Hepatocyte (in vitro differentiated cells): ENCODE measurements around the gene USP36. TPM values are rescaled to one million over a fixed set of nuclear protein-coding genes. Genes with fewer than 3 reads are reported as not detected.
A peak's percentile ranks its signal among the peaks of the same experiment; 100 is the strongest.

Experiments
- DNase-seq: peaks from one replicate; pipeline ENCODE4 v3.0.0-alpha.2; 2016; ENCODE audit warnings: low spot score
- H2AFZ ChIP-seq: fragments of 200-600 bp; sonication (generic); 2 replicates; pipeline ENCODE4 v1.6.0; 2016; ENCODE audit warnings: antibody characterized with exemption, mild to moderate bottlenecking
- H3K27ac ChIP-seq: fragments of 200-600 bp; sonication (generic); 2 replicates; pipeline ENCODE4 v1.5.1; 2016; ENCODE audit warnings: mild to moderate bottlenecking
- H3K27me3 ChIP-seq: fragments of 200-600 bp; sonication (generic); 2 replicates; pipeline ENCODE4 v1.6.1; 2016
- H3K36me3 ChIP-seq: fragments of 200-600 bp; sonication (generic); replicated peaks from 2 replicates; pipeline ENCODE4 v1.5.1; 2016; ENCODE audit warnings: low read depth; ENCODE audit not compliant: insufficient read depth
- H3K4me1 ChIP-seq: fragments of 200-600 bp; sonication (generic); 2 replicates; pipeline ENCODE4 v1.5.1; 2016; ENCODE audit warnings: mild to moderate bottlenecking, moderate library complexity; ENCODE audit not compliant: insufficient read depth
- H3K4me2 ChIP-seq: fragments of 200-600 bp; sonication (generic); 2 replicates; pipeline ENCODE4 v1.6.0; 2016
- H3K4me3 ChIP-seq: fragments of 200-600 bp; sonication (generic); 2 replicates; pipeline ENCODE4 v1.5.1; 2016; ENCODE audit warnings: mild to moderate bottlenecking
- H3K79me2 ChIP-seq: fragments of 200-600 bp; sonication (generic); 2 replicates; pipeline ENCODE4 v1.6.0; 2017; ENCODE audit warnings: mild to moderate bottlenecking
- H3K9me2 ChIP-seq: fragments of 200-600 bp; sonication (generic); replicated peaks from 2 replicates; pipeline ENCODE4 v1.6.0; 2017; ENCODE audit warnings: mild to moderate bottlenecking; ENCODE audit not compliant: insufficient read depth
- H3K9me3 ChIP-seq: fragments of 200-600 bp; sonication (generic); 2 replicates; pipeline ENCODE4 v1.5.1; 2016; ENCODE audit warnings: low read depth, mild to moderate bottlenecking
- H4K20me1 ChIP-seq: fragments of 200-600 bp; sonication (generic); 2 replicates; pipeline ENCODE4 v1.6.0; 2016; ENCODE audit warnings: mild to moderate bottlenecking; ENCODE audit not compliant: insufficient read depth, poor library complexity, severe bottlenecking
- CTCF ChIP-seq: fragments of 200-600 bp; sonication (generic); IDR thresholded peaks from 2 replicates; pipeline ENCODE4 v1.5.1; 2016; ENCODE audit warnings: antibody characterized with exemption, mild to moderate bottlenecking; ENCODE audit not compliant: poor library complexity
- EZH2 ChIP-seq: fragments of 200-600 bp; sonication (generic); IDR thresholded peaks from 2 replicates; pipeline ENCODE4 v1.6.1; 2016; ENCODE audit warnings: antibody characterized with exemption, mild to moderate bottlenecking, borderline replicate concordance
- EZH2phosphoT487 ChIP-seq: fragments of 200-600 bp; sonication (generic); IDR thresholded peaks from one replicate; pipeline ENCODE4 v1.6.1; 2018; ENCODE audit warnings: antibody characterized with exemption, mild to moderate bottlenecking, low read depth, moderate library complexity; ENCODE audit not compliant: unreplicated experiment, severe bottlenecking
- WGBS: methylation state at CpG from one replicate; pipeline ENCODE4 v1.1.6; 2016; ENCODE audit warnings: low lambda C conversion rate; ENCODE audit errors: missing lambda C conversion rate; 5-methylcytosine and 5-hydroxymethylcytosine counted together
- polyA plus RNA-seq: library from polyadenylated mRNA; unstranded; fragments of >200 nt; fragmentation: Nextera tagmentation; extraction: Ambion mirVana; gene quantifications from 2 replicates; pipeline ENCODE4 v1.2.1, GENCODE V29; 2016
- total RNA-seq: library from RNA; depleted of rRNA; stranded (reverse); fragments of >200 nt; gene quantifications from 2 replicates; pipeline ENCODE4 v1.2.3, GENCODE V29; 2014

USP36 gene
- total and polyA plus RNA-seq, 2 experiments from 2014 or later, result 17.7 to 26.2 TPM

- H3K27me3 ChIP-seq, result no peaks in the 10 kb centered on the region
- peaks cover 10% of the 10 kb centered on the region for H4K20me1 ChIP-seq
These were observed 42.0 kb upstream of the USP36 start for GRCh38 chr17:78882540-78883088.

GRCh38 chr17:78879635-78880186, 39.1 kb upstream of the USP36 start:
- WGBS, result 44% methylated on average over 28 of the region's 28 CpGs
- H3K79me2 ChIP-seq, result peaks cover 76% of the 10 kb centered on the region
- no peak overlapping the region for H3K4me3 ChIP-seq
- peak overlapping the region; percentile 67 for H3K4me2 ChIP-seq
- peaks cover 34% of the 10 kb centered on the region for H3K4me1 ChIP-seq
- H3K9me2 ChIP-seq, result no peaks in the 10 kb centered on the region
- TF ChIP-seq EZH2 (no peak), EZH2phosphoT487 (no peak), CTCF (no peak)
- H3K9me3 ChIP-seq, result no peaks in the 10 kb centered on the region
- DNase-seq, result peak; percentile 66
- H2AFZ ChIP-seq, result no peak overlapping the region
- H3K36me3 ChIP-seq, result no peaks in the 10 kb centered on the region
- H3K27me3 ChIP-seq, result no peaks in the 10 kb centered on the region
- H4K20me1 ChIP-seq, result peaks cover 10% of the 10 kb centered on the region
- peak overlapping the region; percentile 89 for H3K27ac ChIP-seq

More at GRCh38 chr17:78882540-78883088, 42.0 kb upstream of the USP36 start:
- peak overlapping the region; percentile 75 for H3K4me2 ChIP-seq
- no peak overlapping the region for H3K4me3 ChIP-seq
- no peaks in the 10 kb centered on the region for H3K36me3 ChIP-seq
- peaks cover 37% of the 10 kb centered on the region for H3K4me1 ChIP-seq
- no peaks in the 10 kb centered on the region for H3K9me3 ChIP-seq
- WGBS, result 65% methylated on average over 14 of the region's 14 CpGs
- TF ChIP-seq EZH2phosphoT487 (no peak), EZH2 (no peak), CTCF (no peak)
- peaks cover 82% of the 10 kb centered on the region for H3K79me2 ChIP-seq
- H2AFZ ChIP-seq, result no peak overlapping the region
- DNase-seq, result no peak
- no peaks in the 10 kb centered on the region for H3K9me2 ChIP-seq
- H3K27ac ChIP-seq, result peak overlapping the region; percentile 92

- Histone ChIP-seq H4K20me1 (peaks cover 10% of the 10 kb centered on the region), H3K4me3 (no peak overlapping the region), H3K27me3 (no peaks in the 10 kb centered on the region), H3K4me1 (peaks cover 26% of the 10 kb centered on the region), H3K9me3 (no peaks in the 10 kb centered on the region), H3K79me2 (peaks cover 70% of the 10 kb centered on the region), H3K4me2 (peak overlapping the region; percentile 67), H3K36me3 (no peaks in the 10 kb centered on the region), H3K9me2 (no peaks in the 10 kb centered on the region), H2AFZ (no peak overlapping the region), H3K27ac (peak overlapping the region; percentile 89)
- no peak for TF ChIP-seq EZH2
- TF ChIP-seq CTCF, result no peak
- no peak for TF ChIP-seq EZH2phosphoT487
- 85% methylated on average over 14 of the region's 14 CpGs for WGBS
- DNase-seq, result no peak
These were observed 38.4 kb upstream of the USP36 start for GRCh38 chr17:78878871-78879527.
